ENCODE results near the gene MT1G. TPM values are rescaled to one million over a fixed set of nuclear protein-coding genes. Genes with fewer than 3 reads are reported as not detected.

Gene MT1G
- total and polyA plus RNA-seq, 2 experiments from 2014 or later, result 184 to 1,014 TPM

GRCh38 chr16:56623637-56624036 is 44.2 kb downstream of the MT1G start:
- ATAC-seq (no peak), DNase-seq (ENCODE audit: low spot score) (no peak)
- no peaks in the 10 kb centered on the region for H3K79me2 ChIP-seq (replicated peaks; ENCODE audit: insufficient read depth)
- no peak overlapping the region for H3K27ac Mint-ChIP-seq
- H3K36me3 Mint-ChIP-seq (ENCODE audit: low read depth), result peaks cover 14% of the 10 kb centered on the region; the same call in 1 of the 3 replicates
- H3K9me2 ChIP-seq (ENCODE audit: insufficient read depth), result no peaks in the 10 kb centered on the region; the same call in 1 of the 2 replicates
- no peaks in the 10 kb centered on the region for H3K36me3 ChIP-seq (ENCODE audit: insufficient read depth)
- H3K4me3 Mint-ChIP-seq, result no peak overlapping the region
- peaks cover 40% of the 10 kb centered on the region for H3K4me1 ChIP-seq (ENCODE audit: insufficient read depth)
- H3K27ac ChIP-seq (ENCODE audit: low read depth), result no peak overlapping the region
- H3K27me3 ChIP-seq (ENCODE audit: insufficient read depth), result peaks cover 100% of the 10 kb centered on the region
- H3K4me3 ChIP-seq, result no peak overlapping the region
- H3F3A ChIP-seq (replicated peaks; ENCODE audit: low read depth), result 0 out of 2 replicates have a peak, but pooled peaks cover 8% of the 10 kb centered on the region
- peaks cover 5% of the 10 kb centered on the region; the same call in 1 of the 2 replicates for H4K20me1 ChIP-seq (replicated peaks; ENCODE audit: insufficient read depth)
- no peak overlapping the region for H2AFZ ChIP-seq
- peaks cover 50% of the 10 kb centered on the region for H3K4me1 Mint-ChIP-seq
- peaks cover 88% of the 10 kb centered on the region for H3K27me3 Mint-ChIP-seq (ENCODE audit: insufficient read depth, low read depth, poor library complexity)
- TF ChIP-seq EZH2phosphoT487 (IDR thresholded peaks at IDR 0.05; ENCODE audit: unreplicated experiment), result no peak
- no peak for TF ChIP-seq EZH2 (IDR thresholded peaks at IDR 0.05; ENCODE audit: low read depth, unreplicated experiment)
- TF ChIP-seq CTCF (conservative IDR thresholded peaks at IDR 0.05; ENCODE audit: low read depth in 2 of 2), result no peak
- no peak for TF ChIP-seq CREB1 (CRISPR knock-in tag; IDR thresholded peaks at IDR 0.05; ENCODE audit: low read depth)
- TF ChIP-seq STAT1 (IDR thresholded peaks at IDR 0.05; ENCODE audit: unreplicated experiment), result no peak
- no peak for TF ChIP-seq ZNF331 (CRISPR knock-in tag; IDR thresholded peaks at IDR 0.05; ENCODE audit: low read depth)
- no peak for TF ChIP-seq ZNF462 (CRISPR knock-in tag; IDR thresholded peaks at IDR 0.05)
- TF ChIP-seq POLR2AphosphoS5 (IDR thresholded peaks at IDR 0.05; ENCODE audit: low read depth), result no peak
- no peak for TF ChIP-seq ZNF114 (CRISPR knock-in tag; IDR thresholded peaks at IDR 0.05)
- no peak for TF ChIP-seq NANOG (IDR thresholded peaks at IDR 0.05; ENCODE audit: borderline replicate concordance)
- no peak for TF ChIP-seq ETS1 (IDR thresholded peaks at IDR 0.05)
- TF ChIP-seq REST (IDR thresholded peaks at IDR 0.05; ENCODE audit: unreplicated experiment), result no peak
- no peak for TF ChIP-seq JUNB (IDR thresholded peaks at IDR 0.05; ENCODE audit: unreplicated experiment)
- H3K4me2 ChIP-seq, result no peak overlapping the region
- peaks cover 11% of the 10 kb centered on the region; the same call in 1 of the 3 replicates for H3K9me3 Mint-ChIP-seq

All from GM23338 (cell line).